Type B pancreatic cell (in vitro differentiated cells): ENCODE results near the gene LOC101059915.
"Not testable (repeated sequence)": the region's sequence is repeated elsewhere in the genome, so short reads cannot be mapped to it uniquely, and the experiment has no call there.

Source experiments
- DNase-seq: peaks from one replicate; pipeline ENCODE4 v3.0.0; 2021; ENCODE audit warnings: mixed read lengths; ENCODE audit not compliant: unreplicated experiment; ENCODE audit errors: extremely low spot score
- H3K27ac Mint-ChIP-seq: 2 replicates; pipeline ENCODE4 v1.8.0; 2021; ENCODE audit warnings: mild to moderate bottlenecking, mixed read lengths
- H3K27me3 Mint-ChIP-seq: 2 replicates; pipeline ENCODE4 v1.8.0; 2021; ENCODE audit warnings: mixed read lengths
- H3K36me3 Mint-ChIP-seq: 2 replicates; pipeline ENCODE4 v1.8.0; 2021; ENCODE audit warnings: mixed read lengths
- H3K4me1 Mint-ChIP-seq: one replicate; pipeline ENCODE4 v1.8.0; 2021; ENCODE audit warnings: mixed read lengths; ENCODE audit not compliant: unreplicated experiment
- H3K4me3 Mint-ChIP-seq: 2 replicates; pipeline ENCODE4 v1.8.0; 2021; ENCODE audit warnings: mild to moderate bottlenecking, mixed read lengths
- H3K9me3 Mint-ChIP-seq: 2 replicates; pipeline ENCODE4 v1.8.0; 2021; ENCODE audit warnings: mixed read lengths
- CTCF ChIP-seq: fragments of 200-600 bp; sonication (generic); conservative IDR thresholded peaks from 2 replicates; pipeline ENCODE4 v1.5.0; 2021; ENCODE audit warnings: antibody characterized with exemption, mild to moderate bottlenecking

LOC101059915 gene

GRCh38 chrX:71659342-71659741 lies 8.0 kb upstream of the LOC101059915 start:
- Mint-ChIP-seq H3K27ac (no peak overlapping the region), H3K36me3 (no peaks in the 10 kb centered on the region), H3K9me3 (no peaks in the 10 kb centered on the region), H3K27me3 (no peaks in the 10 kb centered on the region), H3K4me3 (no peak overlapping the region), H3K4me1 (no peaks in the 10 kb centered on the region)
- no peak for TF ChIP-seq CTCF
- DNase-seq: no peak

- no peak for TF ChIP-seq CTCF
- no peaks in the 10 kb centered on the region for H3K4me1 Mint-ChIP-seq
- no peaks in the 10 kb centered on the region for H3K9me3 Mint-ChIP-seq
- no peak overlapping the region for H3K4me3 Mint-ChIP-seq
- H3K27ac Mint-ChIP-seq: no peak overlapping the region
- no peaks in the 10 kb centered on the region for H3K36me3 Mint-ChIP-seq
- H3K27me3 Mint-ChIP-seq: no peaks in the 10 kb centered on the region
- no peak for DNase-seq
Measured at GRCh38 chrX:71659959-71660358, 7.4 kb upstream of the LOC101059915 start.

- Mint-ChIP-seq H3K36me3 (no peaks in the 10 kb centered on the region), H3K9me3 (no peaks in the 10 kb centered on the region), H3K27me3 (no peaks in the 10 kb centered on the region), H3K4me3 (no peak overlapping the region), H3K27ac (no peak overlapping the region), H3K4me1 (no peaks in the 10 kb centered on the region)
- no peak for TF ChIP-seq CTCF
- no peak for DNase-seq
Measured at GRCh38 chrX:71660562-71661416, 6.6 kb upstream of the LOC101059915 start.

- H3K4me1 Mint-ChIP-seq: no peaks in the 10 kb centered on the region
- no peak for DNase-seq
- no peaks in the 10 kb centered on the region for H3K36me3 Mint-ChIP-seq
- no peak overlapping the region for H3K27ac Mint-ChIP-seq
- no peaks in the 10 kb centered on the region for H3K27me3 Mint-ChIP-seq
- no peak overlapping the region for H3K4me3 Mint-ChIP-seq
- no peak for TF ChIP-seq CTCF
- H3K9me3 Mint-ChIP-seq: no peaks in the 10 kb centered on the region
Measured at GRCh38 chrX:71661919-71662318, 5.4 kb upstream of the LOC101059915 start.

- not testable (repeated sequence) for H3K36me3 Mint-ChIP-seq, H3K27ac Mint-ChIP-seq, H3K4me1 Mint-ChIP-seq, H3K27me3 Mint-ChIP-seq, DNase-seq, H3K9me3 Mint-ChIP-seq, H3K4me3 Mint-ChIP-seq
Measured at GRCh38 chrX:71662654-71663053, 4.7 kb upstream of the LOC101059915 start.

- H3K27ac Mint-ChIP-seq, H3K27me3 Mint-ChIP-seq, H3K4me3 Mint-ChIP-seq, H3K9me3 Mint-ChIP-seq, DNase-seq, H3K36me3 Mint-ChIP-seq, H3K4me1 Mint-ChIP-seq: not testable (repeated sequence)
Measured at GRCh38 chrX:71663238-71663637, 4.1 kb upstream of the LOC101059915 start.
